T-cell (primary cell): ENCODE results near the gene USP11. TPM values are rescaled to one million over a fixed set of nuclear protein-coding genes. Genes with fewer than 3 reads are reported as not detected.

Experiments
- ATAC-seq, 4 experiments: fragments of 200-7000 bp in 3 of 4; fragments of 150-1000 bp in 1 of 4; cut with Tn5 transposase; replicated peaks in 1 of 4; 1 replicate in 3 of 4; 2 replicates in 1 of 4; pipeline ENCODE4 v1.10.0; 2021; ENCODE audit warnings: moderate library complexity in 3 of 4, mild to moderate bottlenecking in 2 of 4, moderate number of reproducible peaks in 1 of 4
- CTCF ChIA-PET, 2 donors: fragments of 300-600 bp; sonication (Branson Sonifier 250); formaldehyde crosslinking; loops; one replicate each; lab custom pipeline; 2022; ENCODE audit warnings: antibody characterized with exemption in 2 of 2; lab: Charles Lee
- POLR2A ChIA-PET, 2 donors: fragments of 300-600 bp; sonication (Branson Sonifier 250); formaldehyde crosslinking; loops; one replicate each; lab custom pipeline; 2022; ENCODE audit warnings: antibody characterized with exemption in 2 of 2; lab: Charles Lee
- DNase-seq, 35 experiments: peaks; one replicate each; pipeline versions ENCODE4 v3.0.0 to v3.0.0-alpha.2; 2013 to 2023
- H3K27ac ChIP-seq: one replicate; pipeline ENCODE4 v1.5.1; 2013; ENCODE audit warnings: low read length
- H3K27me3 ChIP-seq, 2 experiments: replicated peaks in 1 of 2; 1 replicate in 1 of 2; 2 replicates in 1 of 2; pipeline versions ENCODE4 v1.6.1 to v1.7.0; 2013; ENCODE audit warnings: low read length in 1 of 2, mixed read lengths in 1 of 2; ENCODE audit not compliant: control insufficient read depth in 2 of 2, insufficient read depth in 2 of 2; ENCODE audit errors: extremely low read depth in 1 of 2
- H3K36me3 ChIP-seq, 2 donors: 1 replicate in 1 of 2; 2 replicates in 1 of 2; pipeline versions ENCODE4 v1.6.1 to v1.7.0; 2013; ENCODE audit warnings: low read length in 1 of 2; ENCODE audit not compliant: control insufficient read depth in 2 of 2, insufficient read depth in 1 of 2; ENCODE audit errors: extremely low read depth in 1 of 2
- H3K4me1 ChIP-seq, 2 experiments: 1 replicate in 1 of 2; 2 replicates in 1 of 2; pipeline versions ENCODE4 v1.6.1 to v1.7.0; 2013; ENCODE audit warnings: low read length in 2 of 2, mixed read lengths in 1 of 2; ENCODE audit not compliant: insufficient read depth in 2 of 2, control insufficient read depth in 1 of 2; ENCODE audit errors: extremely low read depth in 1 of 2
- H3K4me3 ChIP-seq, 2 donors: 1 replicate in 1 of 2; 2 replicates in 1 of 2; pipeline versions ENCODE4 v1.5.1 to v1.7.0; 2013; ENCODE audit warnings: mild to moderate bottlenecking in 2 of 2, low read length in 1 of 2, moderate library complexity in 1 of 2; ENCODE audit not compliant: control insufficient read depth in 1 of 2; ENCODE audit errors: extremely low read depth in 1 of 2
- H3K9me3 ChIP-seq: 2 replicates; pipeline ENCODE4 v1.7.0; 2013
- H3K27ac Mint-ChIP-seq, 2 donors: one replicate each; pipeline ENCODE4 v1.8.0; 2020 to 2021; ENCODE audit warnings: mild to moderate bottlenecking in 2 of 2, mixed read lengths in 2 of 2
- H3K27me3 Mint-ChIP-seq, 2 donors: one replicate each; pipeline ENCODE4 v1.8.0; 2021 to 2022; ENCODE audit warnings: mixed read lengths in 2 of 2
- H3K36me3 Mint-ChIP-seq: one replicate; pipeline ENCODE4 v1.8.0; 2021; ENCODE audit warnings: mixed read lengths
- H3K4me1 Mint-ChIP-seq, 3 donors: one replicate each; pipeline ENCODE4 v1.8.0; 2020 to 2022; ENCODE audit warnings: mixed read lengths in 3 of 3, mild to moderate bottlenecking in 1 of 3
- H3K4me3 Mint-ChIP-seq, 3 donors: one replicate each; pipeline ENCODE4 v1.8.0; 2020 to 2022; ENCODE audit warnings: mild to moderate bottlenecking in 3 of 3, mixed read lengths in 3 of 3, moderate library complexity in 3 of 3
- H3K9me3 Mint-ChIP-seq, 3 donors: one replicate each; pipeline ENCODE4 v1.8.0; 2020 to 2022; ENCODE audit warnings: mixed read lengths in 3 of 3
- WGBS: methylation state at CpG from one replicate; pipeline ENCODE4 v1.1.5; 2013; ENCODE audit warnings: missing lambda C conversion rate; ENCODE audit not compliant: insufficient coverage; 5-methylcytosine and 5-hydroxymethylcytosine counted together
- total RNA-seq, 35 experiments: library from RNA in 6 of 35; stranded (reverse) in 6 of 35; fragments of 120-200 nt in 1 of 35; gene quantifications; one replicate each; pipeline versions ENCODE4 v1.2.1 to v1.2.4 and lab custom pipeline; 2013 to 2026

The USP11 gene
- total RNA-seq, 5 donors from 2014 or later (not counting 1 experiment from before 2014, with no cell fraction given) = 72.3 to 122 (median 85.5) TPM

- Mint-ChIP-seq H3K36me3 (no peaks in the 10 kb centered on the region), H3K4me3 (no peak overlapping the region), H3K4me1 (peaks cover 0 to 2% (median 0%) of the 10 kb centered on the region in 3 donors), H3K27ac (no peak overlapping the region), H3K27me3 (peaks cover 0 to 10% of the 10 kb centered on the region in 2 donors), H3K9me3 (no peaks in the 10 kb centered on the region)
- no peak overlapping the region for H3K4me3 ChIP-seq
- no peaks in the 10 kb centered on the region for H3K9me3 ChIP-seq
- CTCF ChIA-PET = interaction anchor here in 1 of 2 donors (0.6 kb wide), 1 partner anchor 48 kb away, joined by 3 read pairs; no protein-coding TSS in a partner anchor
- no CpG with 5 or more reads among the region's 7 CpGs for WGBS
- H3K4me1 ChIP-seq = no peaks in the 10 kb centered on the region
- no peaks in the 10 kb centered on the region for H3K27me3 ChIP-seq
- DNase-seq = no peak
- no peaks in the 10 kb centered on the region for H3K36me3 ChIP-seq
- no peak overlapping the region for H3K27ac ChIP-seq
- ATAC-seq = no peak
- POLR2A ChIA-PET = no interaction called here
These were observed 31.8 kb downstream of the USP11 start for GRCh38 chrX:47264483-47265173.

- CTCF ChIA-PET = no interaction called here
These were observed 33.8 kb downstream of the USP11 start for GRCh38 chrX:47266643-47267042.

DNA sequence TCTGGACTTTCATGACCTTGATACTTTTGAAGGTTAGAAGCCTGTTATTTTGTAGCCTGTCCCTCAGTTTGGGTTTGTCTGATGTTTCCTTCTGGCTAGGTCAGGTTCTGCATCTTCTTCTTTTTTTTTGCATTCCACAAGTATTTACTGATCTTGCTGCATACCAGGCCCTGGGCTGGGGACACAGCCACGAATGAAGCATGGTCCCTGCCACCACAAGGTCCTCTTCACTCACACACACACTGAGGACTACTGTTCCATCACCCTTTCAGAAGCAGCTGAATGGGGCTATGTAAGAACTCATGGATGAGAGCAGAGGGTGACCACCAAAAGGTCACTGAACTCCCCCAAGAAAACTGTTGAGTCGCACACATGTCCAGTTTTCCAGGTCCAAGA, 39.2 kb downstream of the USP11 start:
- no peak for DNase-seq
- WGBS = no CpG with 5 or more reads among the region's 2 CpGs
- Mint-ChIP-seq H3K4me3 (no peak overlapping the region), H3K27ac (no peak overlapping the region), H3K36me3 (no peaks in the 10 kb centered on the region), H3K9me3 (no peaks in the 10 kb centered on the region), H3K4me1 (no peaks in the 10 kb centered on the region), H3K27me3 (peaks cover 0 to 15% of the 10 kb centered on the region in 2 donors)
- ChIA-PET CTCF (no interaction called here), POLR2A (no interaction called here)
- H3K27me3 ChIP-seq = no peaks in the 10 kb centered on the region
- H3K36me3 ChIP-seq = no peaks in the 10 kb centered on the region
- no peak overlapping the region for H3K4me3 ChIP-seq
- H3K9me3 ChIP-seq = no peaks in the 10 kb centered on the region
- no peak for ATAC-seq
- no peak overlapping the region for H3K27ac ChIP-seq
- H3K4me1 ChIP-seq = no peaks in the 10 kb centered on the region

More at GRCh38 chrX:47266643-47267042, 33.8 kb downstream of the USP11 start:
- no peaks in the 10 kb centered on the region for H3K36me3 ChIP-seq
- ATAC-seq (no peak), DNase-seq (no peak)
- no peak overlapping the region for H3K4me3 Mint-ChIP-seq
- no peak overlapping the region for H3K27ac ChIP-seq
- H3K4me1 Mint-ChIP-seq = peaks cover 0 to 2% (median 0%) of the 10 kb centered on the region in 3 donors
- peaks cover 0 to 10% of the 10 kb centered on the region in 2 donors for H3K27me3 Mint-ChIP-seq
- H3K36me3 Mint-ChIP-seq = no peaks in the 10 kb centered on the region
- H3K4me3 ChIP-seq = no peak overlapping the region
- no peak overlapping the region for H3K27ac Mint-ChIP-seq
- POLR2A ChIA-PET = no interaction called here
- no peaks in the 10 kb centered on the region for H3K27me3 ChIP-seq
- no peaks in the 10 kb centered on the region for H3K9me3 ChIP-seq
- H3K9me3 Mint-ChIP-seq = no peaks in the 10 kb centered on the region
- WGBS = 20% methylated on average over 1 of the region's 7 CpGs
- no peaks in the 10 kb centered on the region for H3K4me1 ChIP-seq

- POLR2A ChIA-PET = no interaction called here
- CTCF ChIA-PET = no interaction called here
- H3K27me3 Mint-ChIP-seq = peaks cover 0 to 18% of the 10 kb centered on the region in 2 donors
These were observed 40.4 kb downstream of the USP11 start for GRCh38 chrX:47273011-47273730.

GRCh38 chrX:47278691-47279090, 45.9 kb downstream of the USP11 start:
- Histone ChIP-seq H3K4me1 (no peaks in the 10 kb centered on the region), H3K27me3 (no peaks in the 10 kb centered on the region), H3K36me3 (no peaks in the 10 kb centered on the region), H3K4me3 (no peak overlapping the region), H3K27ac (no peak overlapping the region), H3K9me3 (no peaks in the 10 kb centered on the region)
- Mint-ChIP-seq H3K4me1 (peaks cover 0 to 5% (median 0%) of the 10 kb centered on the region in 3 donors), H3K4me3 (no peak overlapping the region), H3K36me3 (no peaks in the 10 kb centered on the region), H3K9me3 (no peaks in the 10 kb centered on the region), H3K27ac (no peak overlapping the region), H3K27me3 (peaks cover 0 to 17% of the 10 kb centered on the region in 2 donors)
- ATAC-seq = no peak
- no CpG with 5 or more reads among the region's 2 CpGs for WGBS
- ChIA-PET POLR2A (no interaction called here), CTCF (no interaction called here)
- no peak for DNase-seq

More at GRCh38 chrX:47273011-47273730, 40.4 kb downstream of the USP11 start:
- H3K9me3 Mint-ChIP-seq = no peaks in the 10 kb centered on the region
- Histone ChIP-seq H3K36me3 (no peaks in the 10 kb centered on the region), H3K4me3 (no peak overlapping the region), H3K27ac (no peak overlapping the region), H3K9me3 (no peaks in the 10 kb centered on the region), H3K4me1 (no peaks in the 10 kb centered on the region), H3K27me3 (no peaks in the 10 kb centered on the region)
- no peak for DNase-seq
- H3K27ac Mint-ChIP-seq = no peak overlapping the region
- no peak for ATAC-seq
- no peaks in the 10 kb centered on the region for H3K4me1 Mint-ChIP-seq
- no peak overlapping the region for H3K4me3 Mint-ChIP-seq
- WGBS = 49% methylated on average over 3 of the region's 7 CpGs
- H3K36me3 Mint-ChIP-seq = no peaks in the 10 kb centered on the region

GRCh38 chrX:47283015-47283771, 50.4 kb downstream of the USP11 start:
- ATAC-seq (no peak), DNase-seq (peak in 1 of 35 experiments; percentile 8)
- peaks cover 0 to 5% (median 0%) of the 10 kb centered on the region in 3 donors for H3K4me1 Mint-ChIP-seq
- Histone ChIP-seq H3K4me3 (no peak overlapping the region), H3K4me1 (no peaks in the 10 kb centered on the region), H3K9me3 (no peaks in the 10 kb centered on the region), H3K27me3 (no peaks in the 10 kb centered on the region), H3K27ac (no peak overlapping the region), H3K36me3 (no peaks in the 10 kb centered on the region)
- peaks cover 0 to 6% of the 10 kb centered on the region in 2 donors for H3K27me3 Mint-ChIP-seq
- no peaks in the 10 kb centered on the region for H3K9me3 Mint-ChIP-seq
- H3K36me3 Mint-ChIP-seq = no peaks in the 10 kb centered on the region
- 54% methylated on average over 10 of the region's 18 CpGs for WGBS
- ChIA-PET POLR2A (no interaction called here), CTCF (interaction anchor here in 1 of 2 donors (0.7 kb wide), 1 partner anchor 32 kb away, joined by 6 read pairs; no protein-coding TSS in a partner anchor)
- no peak overlapping the region for H3K4me3 Mint-ChIP-seq
- no peak overlapping the region for H3K27ac Mint-ChIP-seq
